ENCODE measurements around the gene PLA2G4F.

The PLA2G4F gene

DNA sequence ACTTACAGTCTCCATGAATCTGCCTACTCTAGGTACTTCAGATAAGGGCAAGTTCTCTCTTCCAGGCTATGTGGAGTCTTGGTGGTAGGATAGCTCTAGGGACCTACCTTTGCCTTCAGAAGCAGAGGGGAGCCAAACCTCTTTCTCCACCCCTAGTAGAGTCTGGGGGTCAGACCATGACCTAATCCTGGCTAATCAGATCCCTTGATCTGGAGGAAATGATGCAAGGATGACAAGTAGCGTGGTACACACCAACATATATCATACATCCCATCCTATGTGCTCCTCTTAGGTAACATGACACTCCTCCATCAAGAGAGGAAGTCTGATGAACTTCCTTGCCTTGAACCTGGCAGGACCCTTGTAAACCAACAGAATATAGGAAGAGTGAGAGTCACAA is 15.4 kb upstream of the PLA2G4F start:
- no peak for DNase-seq
- Histone ChIP-seq H3K4me3 (ENCODE audit: low read depth, low read length) (no peak overlapping the region), H3K9me3 (no peaks in the 10 kb centered on the region), H3K4me1 (no peaks in the 10 kb centered on the region), H3K36me3 (peaks cover 34% of the 10 kb centered on the region), H3K27me3 (no peaks in the 10 kb centered on the region)
- TF ChIP-seq, protein P1, sequence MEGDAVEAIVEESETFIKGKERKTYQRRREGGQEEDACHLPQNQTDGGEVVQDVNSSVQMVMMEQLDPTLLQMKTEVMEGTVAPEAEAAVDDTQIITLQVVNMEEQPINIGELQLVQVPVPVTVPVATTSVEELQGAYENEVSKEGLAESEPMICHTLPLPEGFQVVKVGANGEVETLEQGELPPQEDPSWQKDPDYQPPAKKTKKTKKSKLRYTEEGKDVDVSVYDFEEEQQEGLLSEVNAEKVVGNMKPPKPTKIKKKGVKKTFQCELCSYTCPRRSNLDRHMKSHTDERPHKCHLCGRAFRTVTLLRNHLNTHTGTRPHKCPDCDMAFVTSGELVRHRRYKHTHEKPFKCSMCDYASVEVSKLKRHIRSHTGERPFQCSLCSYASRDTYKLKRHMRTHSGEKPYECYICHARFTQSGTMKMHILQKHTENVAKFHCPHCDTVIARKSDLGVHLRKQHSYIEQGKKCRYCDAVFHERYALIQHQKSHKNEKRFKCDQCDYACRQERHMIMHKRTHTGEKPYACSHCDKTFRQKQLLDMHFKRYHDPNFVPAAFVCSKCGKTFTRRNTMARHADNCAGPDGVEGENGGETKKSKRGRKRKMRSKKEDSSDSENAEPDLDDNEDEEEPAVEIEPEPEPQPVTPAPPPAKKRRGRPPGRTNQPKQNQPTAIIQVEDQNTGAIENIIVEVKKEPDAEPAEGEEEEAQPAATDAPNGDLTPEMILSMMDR (IDR thresholded peaks at IDR 0.05; ENCODE audit: low read depth, low read length): no peak

DNA sequence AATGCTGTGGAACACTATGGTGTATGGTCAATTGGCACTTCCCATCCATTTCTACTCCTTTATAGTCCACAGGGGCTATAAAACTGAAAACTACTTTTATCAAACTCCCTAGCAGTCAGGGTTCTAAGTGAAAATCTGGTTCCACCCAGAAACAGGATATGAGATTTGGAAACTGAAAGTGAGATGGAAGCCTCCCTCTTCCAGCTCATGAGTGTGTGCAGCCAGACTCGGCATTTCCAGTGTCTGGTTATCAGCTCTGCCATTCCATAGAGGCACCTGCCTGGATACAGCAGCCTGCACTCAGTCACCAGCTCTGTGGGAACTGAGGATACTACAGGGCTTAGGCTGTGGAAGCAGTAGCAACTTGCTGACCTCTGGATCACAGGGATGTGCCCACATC is 14.7 kb upstream of the PLA2G4F start:
- TF ChIP-seq, protein P1 (IDR thresholded peaks at IDR 0.05; ENCODE audit: low read depth, low read length): no peak
- Histone ChIP-seq H3K4me3 (ENCODE audit: low read depth, low read length) (no peak overlapping the region), H3K36me3 (peaks cover 35% of the 10 kb centered on the region), H3K4me1 (no peaks in the 10 kb centered on the region), H3K9me3 (no peaks in the 10 kb centered on the region), H3K27me3 (no peaks in the 10 kb centered on the region)
- no peak for DNase-seq

DNA sequence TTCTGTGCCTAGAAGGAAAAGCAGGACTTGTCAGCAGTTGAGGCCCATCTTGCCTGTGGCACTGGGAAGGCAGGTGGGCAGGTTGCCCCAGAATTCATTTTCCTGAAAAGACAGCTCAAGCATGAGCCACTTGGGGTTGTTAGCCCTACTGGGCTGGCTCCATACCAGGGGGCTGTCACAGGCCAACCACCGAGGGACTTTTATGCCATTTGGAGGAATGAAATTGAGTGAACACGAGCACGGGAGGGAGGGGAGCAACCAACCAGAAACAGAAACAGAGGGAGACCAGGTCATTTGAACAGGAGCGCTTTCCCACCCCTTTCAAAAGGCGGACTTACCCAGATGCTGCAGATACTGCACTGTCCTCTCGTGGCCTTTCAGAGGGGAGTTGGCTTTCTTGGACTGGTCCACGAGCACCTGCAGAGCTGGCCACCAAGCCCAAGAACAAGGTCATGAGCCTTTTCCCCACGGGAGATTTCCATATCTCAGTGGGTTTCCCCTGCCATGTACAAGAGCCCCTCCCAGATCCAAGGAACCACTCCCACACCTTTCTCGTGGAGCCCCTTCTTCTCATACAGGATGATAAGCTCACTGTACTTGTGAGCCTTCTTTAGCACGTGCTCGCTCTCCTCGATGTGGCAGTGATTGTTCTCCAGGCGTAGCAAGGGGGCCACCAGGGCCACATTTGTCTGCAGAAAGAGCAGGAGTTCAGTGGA is 9.9 kb upstream of the PLA2G4F start:
- Histone ChIP-seq H3K4me1 (no peaks in the 10 kb centered on the region), H3K27me3 (no peaks in the 10 kb centered on the region), H3K9me3 (no peaks in the 10 kb centered on the region), H3K4me3 (ENCODE audit: low read depth, low read length) (no peak overlapping the region), H3K36me3 (peaks cover 42% of the 10 kb centered on the region)
- no peak for DNase-seq
- TF ChIP-seq, protein P1 (IDR thresholded peaks at IDR 0.05; ENCODE audit: low read depth, low read length): no peak

DNA sequence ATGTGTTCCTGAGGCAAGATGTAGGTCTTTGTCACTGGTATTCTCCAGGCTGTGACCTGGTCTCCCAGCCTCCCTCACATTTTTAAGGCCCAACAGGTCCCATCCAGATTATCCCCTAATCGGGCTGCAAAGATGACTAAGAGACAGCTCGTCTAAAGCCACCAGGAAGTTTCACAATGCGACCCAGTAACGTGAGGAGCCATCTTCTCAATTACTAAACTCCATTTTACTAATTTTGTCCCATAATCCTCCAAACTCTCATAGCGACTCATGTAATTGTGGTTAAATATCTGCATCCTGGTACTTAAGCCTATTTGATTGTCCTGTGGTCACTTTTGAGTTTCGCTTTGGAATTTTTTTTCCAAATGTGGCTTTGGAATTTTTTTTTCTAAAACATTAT is 8.7 kb upstream of the PLA2G4F start:
- Histone ChIP-seq H3K4me3 (ENCODE audit: low read depth, low read length) (no peak overlapping the region), H3K27me3 (no peaks in the 10 kb centered on the region), H3K4me1 (no peaks in the 10 kb centered on the region), H3K36me3 (peaks cover 40% of the 10 kb centered on the region), H3K9me3 (no peaks in the 10 kb centered on the region)
- no peak for DNase-seq
- TF ChIP-seq, protein P1 (IDR thresholded peaks at IDR 0.05; ENCODE audit: low read depth, low read length): no peak

DNA sequence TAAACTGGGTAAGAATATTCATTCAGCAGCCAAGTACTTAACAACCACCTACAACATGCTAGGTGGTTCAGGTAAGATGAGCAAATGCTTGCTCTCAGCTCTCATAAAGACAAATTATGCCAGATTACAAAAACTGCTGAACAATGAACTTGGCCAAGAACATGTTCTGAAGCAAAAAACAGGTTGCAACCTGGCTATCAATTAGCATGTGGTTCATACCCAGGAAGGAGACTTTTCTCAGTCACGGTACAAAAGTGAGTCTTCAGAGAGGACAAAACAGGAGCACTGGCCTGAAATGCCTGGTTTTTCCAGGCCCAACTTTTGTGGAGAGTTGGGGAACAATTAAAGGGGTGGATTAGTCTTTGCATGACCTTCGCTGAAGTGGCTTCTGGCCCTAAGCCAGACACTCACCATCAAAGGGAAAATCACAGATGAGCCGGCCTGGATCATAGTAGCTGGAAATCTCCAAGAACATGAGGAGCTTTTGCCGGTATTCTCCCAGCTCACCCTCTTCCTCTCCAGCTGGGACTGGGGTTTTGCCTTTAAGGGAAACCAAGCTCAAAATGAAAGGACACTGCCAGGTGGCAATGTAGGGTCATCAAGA is 7.6 kb upstream of the PLA2G4F start:
- DNase-seq: no peak
- peaks cover under 1% of the 10 kb centered on the region for H3K4me1 ChIP-seq
- H3K27me3 ChIP-seq: no peaks in the 10 kb centered on the region
- H3K36me3 ChIP-seq: peaks cover 50% of the 10 kb centered on the region
- TF ChIP-seq, protein P1 (IDR thresholded peaks at IDR 0.05; ENCODE audit: low read depth, low read length): no peak
- H3K4me3 ChIP-seq (ENCODE audit: low read depth, low read length): no peak overlapping the region
- no peaks in the 10 kb centered on the region for H3K9me3 ChIP-seq

DNA sequence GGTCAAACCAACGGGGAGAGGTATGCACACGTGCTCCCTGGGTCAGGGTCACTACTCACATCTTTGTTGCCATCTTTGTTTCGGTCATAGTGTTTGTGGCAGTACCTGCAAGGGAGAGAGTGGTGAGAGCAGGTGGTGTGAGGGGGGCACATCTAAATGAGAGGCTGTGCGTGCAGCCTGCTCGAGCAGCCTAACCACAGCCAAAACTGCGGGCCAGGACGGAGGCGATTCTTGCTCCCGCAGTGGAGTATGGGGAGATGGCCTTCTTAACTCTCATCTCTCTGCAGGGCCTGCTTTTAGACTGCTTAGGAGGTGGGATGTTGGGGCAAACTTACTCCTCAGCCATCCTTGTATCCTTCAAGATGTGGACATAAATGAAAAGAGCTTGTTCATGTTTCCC is 6.9 kb upstream of the PLA2G4F start:
- Histone ChIP-seq H3K9me3 (no peaks in the 10 kb centered on the region), H3K4me3 (ENCODE audit: low read depth, low read length) (no peak overlapping the region), H3K4me1 (peaks cover 8% of the 10 kb centered on the region), H3K36me3 (peaks cover 57% of the 10 kb centered on the region), H3K27me3 (no peaks in the 10 kb centered on the region)
- TF ChIP-seq, protein P1 (IDR thresholded peaks at IDR 0.05; ENCODE audit: low read depth, low read length): no peak
- no peak for DNase-seq

Data from BE2C (cell line).